GM12891 (cell line): ENCODE measurements around the gene PRKAR1A. TPM values are rescaled to one million over a fixed set of nuclear protein-coding genes. Genes with fewer than 3 reads are reported as not detected.

Source experiments
- DNase-seq: peaks from one replicate; pipeline ENCODE4 v3.0.0; 2011; ENCODE audit warnings: low spot score; ENCODE audit not compliant: insufficient read length
- FAIRE-seq: peaks from 2 replicates; lab custom pipeline; 2011; peaks lifted over from hg19 to GRCh38; lab: Jason Lieb, UNC
- PAX5 ChIP-seq: IDR thresholded peaks from 2 replicates; pipeline ENCODE4 v1.6.1; 2011; ENCODE audit warnings: low read length, moderate library complexity, mild to moderate bottlenecking; ENCODE audit not compliant: insufficient read depth, severe bottlenecking
- POLR2A ChIP-seq: IDR thresholded peaks from 2 replicates; pipeline ENCODE4 v1.6.1; 2011; ENCODE audit warnings: low read depth, low read length, control low read depth
- POLR2AphosphoS5 ChIP-seq: IDR thresholded peaks from 2 replicates; pipeline ENCODE4 v1.6.1; 2011; ENCODE audit warnings: low read depth, low read length, control low read depth
- POU2F2 ChIP-seq: IDR thresholded peaks from 2 replicates; pipeline ENCODE4 v1.6.1; 2011; ENCODE audit warnings: low read depth, mild to moderate bottlenecking, control low read depth, low read length, moderate library complexity
- SPI1 ChIP-seq: IDR thresholded peaks from 2 replicates; pipeline ENCODE4 v1.6.1; 2011; ENCODE audit warnings: low read depth, low read length, control low read depth
- TAF1 ChIP-seq: IDR thresholded peaks from 2 replicates; pipeline ENCODE4 v1.6.1; 2011; ENCODE audit warnings: low read depth, low read length, control low read depth
- polyA plus RNA-seq: library from polyadenylated mRNA; unstranded; fragments of >200 nt; gene quantifications from one replicate; pipeline ENCODE4 v1.2.1, GENCODE V29; 2012; ENCODE audit warnings: low read depth, missing spikeins, inconsistent platforms; ENCODE audit not compliant: missing spikeins

Gene PRKAR1A
- polyA plus RNA-seq, result 75.4 TPM

DNA sequence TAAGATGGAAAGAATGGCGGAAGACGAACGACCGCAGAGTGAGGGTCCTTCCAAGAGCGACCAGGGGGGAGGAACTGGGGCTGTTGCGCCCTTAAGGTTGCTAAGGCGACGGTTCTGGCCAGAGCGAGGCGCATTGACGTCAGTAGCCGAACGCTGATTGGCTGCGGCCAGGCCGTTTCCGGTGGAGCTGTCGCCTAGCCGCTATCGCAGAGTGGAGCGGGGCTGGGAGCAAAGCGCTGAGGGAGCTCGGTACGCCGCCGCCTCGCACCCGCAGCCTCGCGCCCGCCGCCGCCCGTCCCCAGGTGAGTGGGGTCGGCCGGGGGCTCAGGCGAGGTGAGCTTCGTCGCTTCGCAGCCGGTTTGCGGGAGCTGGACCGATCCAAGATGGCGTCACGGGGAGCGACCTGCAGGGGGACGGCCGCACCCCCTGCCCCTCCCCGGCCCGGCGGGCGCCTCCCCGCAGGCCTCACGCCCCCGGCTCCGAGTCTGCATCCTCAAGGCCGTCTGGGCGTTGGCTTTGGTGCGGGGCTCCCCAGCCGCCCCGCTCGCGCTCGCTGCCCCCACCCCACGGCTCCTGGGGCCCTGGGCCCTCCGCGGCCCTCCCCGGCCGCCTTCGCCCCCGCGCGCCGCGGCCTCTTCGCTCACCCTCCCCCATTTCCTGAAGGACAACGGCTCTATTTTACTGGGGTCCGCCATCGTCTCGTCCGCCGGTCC, at the start of gene PRKAR1A:
PRKAR1A (plus strand) TSS at position 184 of the 713 bp plus-strand sequence. CDS start 2,970 bp downstream, outside the sequence.
- DNase-seq (peak; percentile 88), FAIRE-seq (peak; percentile 98)
- TF ChIP-seq TAF1, result peak; percentile 74
- TF ChIP-seq PAX5, result no peak
- TF ChIP-seq POLR2A, result peak; percentile 92
- TF ChIP-seq POU2F2, result 0 out of 2 replicates have a peak, but pooled peaks have one; percentile 15
- peak; percentile 69 for TF ChIP-seq SPI1
- peak; percentile 86 for TF ChIP-seq POLR2AphosphoS5

DNA sequence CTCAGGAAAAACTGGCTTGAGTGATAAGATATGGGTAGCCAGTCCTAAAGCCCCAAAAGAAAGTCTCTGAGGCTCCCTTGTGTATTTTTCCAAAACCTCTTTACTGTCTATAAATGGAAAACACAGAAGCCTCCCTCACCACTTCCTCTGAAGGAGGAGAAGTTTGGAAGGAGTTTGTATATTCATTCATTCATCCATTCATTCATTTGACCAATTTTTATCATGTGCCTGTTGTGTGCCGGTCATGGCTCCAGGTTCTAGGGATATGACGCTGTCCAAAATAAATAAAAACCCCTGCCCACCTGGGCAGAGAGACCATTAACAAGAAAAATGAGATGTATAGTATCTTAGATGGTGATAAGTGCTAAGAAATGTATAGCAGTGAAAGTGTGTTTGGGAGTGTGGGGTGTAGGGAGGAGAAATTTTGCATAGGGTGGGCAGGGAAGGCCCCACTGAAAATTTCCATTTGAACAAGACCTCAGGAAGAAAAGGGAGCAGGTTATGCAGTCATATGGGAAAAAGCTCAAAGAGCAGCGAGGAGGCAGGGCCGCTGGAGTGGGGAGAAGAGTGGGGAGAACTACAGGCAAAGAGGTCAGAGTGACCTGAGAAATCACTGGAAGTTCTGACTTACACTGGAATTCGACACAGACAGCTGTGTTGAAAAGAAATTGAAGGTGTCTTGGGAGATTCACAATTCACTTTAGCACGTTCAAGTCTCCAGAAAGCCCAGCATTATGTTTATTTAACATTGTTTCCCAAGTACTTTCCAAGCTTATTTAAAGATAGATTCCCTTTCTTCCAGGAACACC, 48.8 kb upstream of the PRKAR1A start:
- FAIRE-seq, result no peak
- TF ChIP-seq SPI1, result no peak
- no peak for TF ChIP-seq POLR2A
- no peak for TF ChIP-seq POLR2AphosphoS5
- no peak for TF ChIP-seq PAX5
- no peak for TF ChIP-seq TAF1
- no peak for TF ChIP-seq POU2F2

DNA sequence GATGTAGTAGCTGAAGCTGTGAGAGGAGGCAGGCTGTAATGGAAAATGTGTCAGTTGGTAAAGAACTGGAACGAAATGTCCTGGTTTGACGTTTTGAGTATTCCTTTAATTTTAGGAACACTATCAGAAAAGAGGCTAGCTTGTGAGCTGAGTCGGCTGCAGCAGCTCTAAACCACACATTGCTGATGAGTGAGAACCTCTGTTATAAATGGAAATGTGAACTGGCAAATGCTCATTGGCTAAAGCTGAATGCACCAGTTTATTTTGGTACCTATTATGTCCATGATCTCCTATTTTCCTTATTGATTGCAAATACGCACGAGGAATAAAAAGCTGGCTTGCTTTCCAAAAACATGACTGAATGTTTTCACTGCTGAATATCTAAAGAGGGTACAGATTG, 43.9 kb upstream of the PRKAR1A start:
- TF ChIP-seq PAX5 (no peak), POLR2A (no peak), SPI1 (no peak), TAF1 (no peak), POU2F2 (no peak), POLR2AphosphoS5 (no peak)
- DNase-seq, result no peak
- FAIRE-seq, result no peak

More for the DNA sequence above, 48.8 kb upstream of the PRKAR1A start:
- DNase-seq, result no peak

DNA sequence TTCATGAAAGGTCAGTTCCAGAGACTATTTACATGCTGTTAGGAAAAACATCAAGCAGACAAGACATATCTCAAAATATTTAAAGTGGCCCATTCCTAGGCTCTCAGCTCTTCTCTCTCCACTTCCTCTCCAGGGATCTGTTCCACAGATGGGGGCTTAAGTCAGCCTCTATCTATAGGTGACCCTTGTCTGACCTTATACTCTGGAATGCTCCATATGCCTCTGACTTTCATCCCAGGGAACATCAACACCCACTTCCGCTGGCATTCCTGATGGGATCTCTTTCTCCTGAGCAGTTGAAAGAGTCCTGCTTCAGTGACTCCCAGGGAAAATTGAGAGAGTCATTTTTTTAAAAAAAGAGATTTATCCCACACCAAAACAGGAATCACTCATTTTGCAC, 43.4 kb upstream of the PRKAR1A start:
- no peak for DNase-seq
- TF ChIP-seq POLR2AphosphoS5 (no peak), POU2F2 (no peak), PAX5 (no peak), POLR2A (no peak), SPI1 (no peak), TAF1 (no peak)
- no peak for FAIRE-seq

DNA sequence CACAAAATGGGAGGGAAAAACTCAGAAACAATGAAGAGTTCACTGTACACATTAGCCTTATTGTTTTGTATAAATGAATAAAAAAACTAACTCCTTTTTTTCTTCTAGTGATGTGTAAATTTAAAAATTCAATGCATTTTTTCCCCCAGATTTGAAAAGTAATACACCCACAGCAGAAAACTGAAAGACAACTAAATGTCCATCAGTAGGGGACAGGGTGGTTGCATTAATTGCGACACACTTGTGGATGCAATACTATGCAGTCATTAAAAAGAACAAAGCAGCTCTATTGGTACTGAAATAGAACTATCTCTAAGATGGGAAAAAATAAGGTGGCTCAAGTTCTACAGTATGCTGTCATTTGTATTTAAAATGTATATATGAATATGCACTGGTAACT, 41.3 kb upstream of the PRKAR1A start:
- FAIRE-seq (no peak), DNase-seq (no peak)
- TF ChIP-seq POLR2A, result no peak
- no peak for TF ChIP-seq PAX5
- TF ChIP-seq TAF1, result no peak

DNA sequence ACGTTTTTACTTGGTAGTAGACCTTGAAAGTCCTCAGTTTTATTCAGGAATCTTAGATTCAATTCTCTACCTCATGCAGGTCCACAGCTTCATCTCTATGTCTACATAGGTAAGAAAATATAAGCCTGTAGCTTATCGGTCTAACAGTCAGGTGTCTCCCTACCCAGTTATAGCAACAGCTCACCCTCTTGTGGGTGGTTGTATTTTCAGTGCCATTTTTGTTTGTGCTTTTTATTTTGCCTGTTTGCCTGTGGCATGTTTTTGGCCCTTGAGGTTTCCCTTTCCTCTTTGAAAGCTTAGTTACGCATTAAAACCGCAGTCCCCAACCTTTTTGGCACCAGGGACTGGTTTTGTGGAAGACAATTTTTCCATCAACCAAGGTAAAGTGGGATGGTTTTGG, 31.3 kb upstream of the PRKAR1A start:
- no peak for FAIRE-seq
- TF ChIP-seq SPI1 (no peak), PAX5 (no peak), POU2F2 (no peak), POLR2A (no peak), POLR2AphosphoS5 (no peak), TAF1 (no peak)
- DNase-seq, result no peak

DNA sequence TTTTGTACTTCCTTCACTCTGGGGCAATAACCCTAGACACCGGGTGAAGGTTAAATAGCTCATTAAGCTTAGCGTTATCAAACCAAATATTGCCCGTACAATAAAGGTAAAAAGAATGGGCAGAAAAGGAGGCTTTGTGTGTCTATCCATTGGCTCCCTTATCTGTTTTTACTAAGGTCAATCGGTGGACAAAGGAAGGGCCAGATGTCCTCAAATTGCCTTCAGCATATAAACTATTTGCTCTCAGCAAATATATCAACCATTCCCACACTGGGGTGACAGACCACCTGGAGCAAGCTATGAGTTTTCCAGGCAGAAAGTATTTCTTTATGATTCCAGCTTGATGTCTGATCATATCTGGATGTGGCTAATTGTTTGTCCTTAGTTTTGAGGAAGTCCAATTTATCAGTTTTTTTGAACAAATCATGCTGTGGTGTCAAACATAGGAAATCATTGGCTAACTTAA, 29.6 kb upstream of the PRKAR1A start:
- TF ChIP-seq POU2F2 (no peak), TAF1 (no peak), POLR2A (no peak), PAX5 (no peak), SPI1 (no peak), POLR2AphosphoS5 (no peak)
- no peak for FAIRE-seq
- DNase-seq, result no peak

DNA sequence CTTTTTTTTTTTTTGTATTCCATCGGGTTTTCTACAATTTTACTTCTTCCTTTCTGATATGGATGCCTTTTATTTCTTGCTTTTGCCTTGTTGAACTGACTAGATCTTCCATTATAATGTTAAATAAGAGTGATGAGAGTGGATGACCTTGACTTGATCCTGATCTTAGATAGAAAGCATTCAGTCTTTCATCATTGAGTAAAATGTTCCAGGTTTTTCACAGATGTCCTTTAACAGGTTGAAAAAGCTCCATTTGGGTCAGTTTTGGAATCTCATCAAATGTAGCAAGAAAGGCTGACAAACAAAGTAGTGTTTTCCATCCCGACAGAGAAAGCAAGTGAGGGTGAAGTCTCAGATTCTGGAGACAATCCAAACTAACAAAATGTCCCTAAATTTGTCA, 27.8 kb upstream of the PRKAR1A start:
- TF ChIP-seq TAF1 (no peak), POLR2AphosphoS5 (no peak), POU2F2 (no peak), PAX5 (no peak), POLR2A (no peak), SPI1 (no peak)
- FAIRE-seq (no peak), DNase-seq (no peak)

DNA sequence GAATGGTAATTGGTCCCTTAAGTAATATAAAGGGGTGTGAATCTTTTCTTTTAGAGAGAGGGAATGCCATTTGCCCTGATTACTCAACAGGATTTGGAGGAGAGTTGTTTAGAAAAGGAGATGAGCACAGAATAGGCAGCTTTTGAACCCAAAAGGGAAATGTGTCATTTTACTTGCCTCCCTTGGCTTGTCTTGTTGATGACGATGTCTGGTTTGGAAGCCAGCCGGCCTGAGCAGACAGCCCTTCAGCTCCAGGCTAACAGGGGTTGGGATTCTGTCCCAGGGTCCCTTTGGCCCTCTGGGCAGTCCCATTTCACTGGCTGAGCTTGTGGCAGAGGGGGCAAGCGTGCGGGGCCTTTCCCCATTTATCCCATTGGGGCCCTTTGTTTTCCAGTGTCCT, 22.3 kb upstream of the PRKAR1A start:
- FAIRE-seq (no peak), DNase-seq (no peak)
- no peak for TF ChIP-seq POU2F2
- no peak for TF ChIP-seq PAX5
- TF ChIP-seq TAF1, result no peak
- TF ChIP-seq POLR2A, result no peak
- no peak for TF ChIP-seq POLR2AphosphoS5
- no peak for TF ChIP-seq SPI1
